Adrenal gland (tissue), 5 donors: ENCODE data around the gene ICAM2.

Experiments used
- CTCF ChIP-seq, 6 experiments: fragments of 450-650 bp in 4 of 6; fragments of 200-600 bp in 2 of 6; sonication (generic) in 1 of 6; IDR thresholded peaks; 1 replicate in 5 of 6; 2 replicates in 1 of 6; pipeline versions ENCODE4 v1.5.1 to v1.8.0; 2016 to 2021; ENCODE audit warnings: antibody characterized with exemption in 6 of 6, mild to moderate bottlenecking in 2 of 6, moderate library complexity in 1 of 6
- POLR2A ChIP-seq, 2 donors: fragments of 450-650 bp; IDR thresholded peaks; one replicate each; pipeline ENCODE4 v1.6.1; 2017; ENCODE audit warnings: antibody characterized with exemption in 2 of 2, mild to moderate bottlenecking in 2 of 2, moderate library complexity in 1 of 2
- donor health status: DM: no; HTN: no; CAD: no.

- TF ChIP-seq POLR2A (IDR thresholded peaks at IDR 0.05) (no peak), CTCF (IDR thresholded peaks at IDR 0.05) (no peak)
These were observed 47.2 kb upstream of the ICAM2 start for GRCh38 chr17:64067657-64068056.
